Measurements from ENCODE around the gene NRGN.

GRCh38 chr11:124745835-124746620 lies 6.3 kb downstream of the NRGN start:
- TF ChIP-seq CTCF (IDR thresholded peaks at IDR 0.05 in 4 of 5, conservative IDR thresholded peaks at IDR 0.05 in 1 of 5): no peak
- no peak for TF ChIP-seq POLR2A (IDR thresholded peaks at IDR 0.05)
